ENCODE results near the gene ARIH1. TPM values are rescaled to one million over a fixed set of nuclear protein-coding genes. Genes with fewer than 3 reads are reported as not detected.

The ARIH1 gene
- 42.6 to 78.8 TPM (median 76.6 TPM) in 5 replicates for total RNA-seq (2022; extraction: Qiagen RNA extraction)

GRCh38 chr15:72473614-72474465 lies at the start of gene ARIH1:
Gene ARIH1 (plus strand): TSS chr15:72474330. CDS start chr15:72474640, 310 bp downstream.

Other genes with a start within 250 kb of the ARIH1 start
- 2,602 to 3,306 TPM (median 3,287 TPM) in 5 replicates for gene PKM, start 243.1 kb upstream of the ARIH1 start, total RNA-seq (2022; extraction: Qiagen RNA extraction)
- 42.5 to 64.4 TPM (median 60.6 TPM) in 5 replicates for gene PARP6, start 201.8 kb upstream of the ARIH1 start, total RNA-seq (2022; extraction: Qiagen RNA extraction)
- gene CELF6, start 154.2 kb upstream of the ARIH1 start, total RNA-seq (2022; extraction: Qiagen RNA extraction): 0.11 to 0.21 TPM (median 0.15 TPM) in 4 of 5 replicates, not detected in the other
- 136 to 149 TPM (median 144 TPM) in 5 replicates for gene HEXA, start 98.3 kb upstream of the ARIH1 start, total RNA-seq (2022; extraction: Qiagen RNA extraction)
- not detected in 5 replicates for gene TMEM202, start 76.0 kb upstream of the ARIH1 start, total RNA-seq (2022; extraction: Qiagen RNA extraction)
- 0.05 TPM in 1 of 5 replicates, not detected in the others for gene GOLGA6B, start 180.4 kb downstream of the ARIH1 start, total RNA-seq (2022; extraction: Qiagen RNA extraction)
- gene HIGD2B, start 211.9 kb downstream of the ARIH1 start, total RNA-seq (2022; extraction: Qiagen RNA extraction): 0.10 TPM in 1 of 5 replicates, not detected in the others
- 14.0 to 17.8 TPM (median 15.4 TPM) in 5 replicates for gene BBS4, start 211.9 kb downstream of the ARIH1 start, total RNA-seq (2022; extraction: Qiagen RNA extraction)